Subcutaneous adipose tissue (tissue), 4 donors: ENCODE results near the gene CXCR3. TPM values are rescaled to one million over a fixed set of nuclear protein-coding genes. Genes with fewer than 3 reads are reported as not detected.

Source experiments
- CTCF ChIP-seq: fragments of 450-650 bp; IDR thresholded peaks from one replicate; pipeline ENCODE4 v1.5.1; 2016; ENCODE audit warnings: low read depth, mild to moderate bottlenecking, control low read depth, antibody characterized with exemption, moderate library complexity
- total RNA-seq, 4 donors: library from RNA; depleted of rRNA; stranded (reverse); fragments of >200 nt; gene quantifications; one replicate each; pipeline ENCODE4 v1.1.0, GENCODE V29; 2016

CXCR3 gene
- total RNA-seq, 4 donors from 2014 or later: not detected

- no peak for TF ChIP-seq CTCF
Observed at GRCh38 chrX:71629467-71629866, 11.2 kb upstream of the CXCR3 start.

GRCh38 chrX:71627588-71628404 lies 9.5 kb upstream of the CXCR3 start:
- TF ChIP-seq CTCF: no peak

- no peak for TF ChIP-seq CTCF
Observed at GRCh38 chrX:71626576-71626975, 8.3 kb upstream of the CXCR3 start.

GRCh38 chrX:71625471-71625870 lies 7.2 kb upstream of the CXCR3 start:
- no peak for TF ChIP-seq CTCF

- TF ChIP-seq CTCF: no peak
Observed at GRCh38 chrX:71623714-71624113, 5.4 kb upstream of the CXCR3 start.

- TF ChIP-seq CTCF: no peak
Observed at GRCh38 chrX:71622576-71623450, 4.5 kb upstream of the CXCR3 start.

GRCh38 chrX:71622032-71622575 lies 3.8 kb upstream of the CXCR3 start:
- TF ChIP-seq CTCF: no peak
